GM12874 (cell line): ENCODE data around the gene SPCS2.

ENCODE experiments used
- TF ChIP-seq, protein P1 (sequence below): IDR thresholded peaks from 2 replicates; pipeline ENCODE4 v1.5.1; 2011; ENCODE audit warnings: low read depth, mild to moderate bottlenecking, control low read depth, low read length, moderate library complexity; ENCODE audit not compliant: insufficient read depth

SPCS2 gene

DNA sequence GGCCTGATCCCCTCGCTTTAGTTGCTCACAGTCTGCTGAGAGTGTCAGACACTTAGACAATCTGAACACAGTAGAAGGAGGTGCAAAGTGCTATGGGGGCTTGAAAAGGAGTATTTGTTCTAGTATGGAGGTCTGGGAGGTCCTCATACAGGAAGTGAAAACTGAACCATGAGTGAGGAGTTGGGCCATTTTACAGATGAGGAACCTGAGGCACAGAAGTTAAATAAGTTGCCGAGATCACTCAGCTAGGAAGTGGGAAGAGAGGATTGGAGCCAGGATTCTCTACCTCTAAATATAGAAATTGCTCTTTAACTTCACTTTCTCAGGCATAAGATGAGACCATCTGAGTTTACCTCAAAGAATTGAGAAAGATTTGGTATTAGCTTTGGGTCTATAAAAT lies 35.7 kb downstream of the SPCS2 start:
- TF ChIP-seq, protein P1, sequence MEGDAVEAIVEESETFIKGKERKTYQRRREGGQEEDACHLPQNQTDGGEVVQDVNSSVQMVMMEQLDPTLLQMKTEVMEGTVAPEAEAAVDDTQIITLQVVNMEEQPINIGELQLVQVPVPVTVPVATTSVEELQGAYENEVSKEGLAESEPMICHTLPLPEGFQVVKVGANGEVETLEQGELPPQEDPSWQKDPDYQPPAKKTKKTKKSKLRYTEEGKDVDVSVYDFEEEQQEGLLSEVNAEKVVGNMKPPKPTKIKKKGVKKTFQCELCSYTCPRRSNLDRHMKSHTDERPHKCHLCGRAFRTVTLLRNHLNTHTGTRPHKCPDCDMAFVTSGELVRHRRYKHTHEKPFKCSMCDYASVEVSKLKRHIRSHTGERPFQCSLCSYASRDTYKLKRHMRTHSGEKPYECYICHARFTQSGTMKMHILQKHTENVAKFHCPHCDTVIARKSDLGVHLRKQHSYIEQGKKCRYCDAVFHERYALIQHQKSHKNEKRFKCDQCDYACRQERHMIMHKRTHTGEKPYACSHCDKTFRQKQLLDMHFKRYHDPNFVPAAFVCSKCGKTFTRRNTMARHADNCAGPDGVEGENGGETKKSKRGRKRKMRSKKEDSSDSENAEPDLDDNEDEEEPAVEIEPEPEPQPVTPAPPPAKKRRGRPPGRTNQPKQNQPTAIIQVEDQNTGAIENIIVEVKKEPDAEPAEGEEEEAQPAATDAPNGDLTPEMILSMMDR: no peak

DNA sequence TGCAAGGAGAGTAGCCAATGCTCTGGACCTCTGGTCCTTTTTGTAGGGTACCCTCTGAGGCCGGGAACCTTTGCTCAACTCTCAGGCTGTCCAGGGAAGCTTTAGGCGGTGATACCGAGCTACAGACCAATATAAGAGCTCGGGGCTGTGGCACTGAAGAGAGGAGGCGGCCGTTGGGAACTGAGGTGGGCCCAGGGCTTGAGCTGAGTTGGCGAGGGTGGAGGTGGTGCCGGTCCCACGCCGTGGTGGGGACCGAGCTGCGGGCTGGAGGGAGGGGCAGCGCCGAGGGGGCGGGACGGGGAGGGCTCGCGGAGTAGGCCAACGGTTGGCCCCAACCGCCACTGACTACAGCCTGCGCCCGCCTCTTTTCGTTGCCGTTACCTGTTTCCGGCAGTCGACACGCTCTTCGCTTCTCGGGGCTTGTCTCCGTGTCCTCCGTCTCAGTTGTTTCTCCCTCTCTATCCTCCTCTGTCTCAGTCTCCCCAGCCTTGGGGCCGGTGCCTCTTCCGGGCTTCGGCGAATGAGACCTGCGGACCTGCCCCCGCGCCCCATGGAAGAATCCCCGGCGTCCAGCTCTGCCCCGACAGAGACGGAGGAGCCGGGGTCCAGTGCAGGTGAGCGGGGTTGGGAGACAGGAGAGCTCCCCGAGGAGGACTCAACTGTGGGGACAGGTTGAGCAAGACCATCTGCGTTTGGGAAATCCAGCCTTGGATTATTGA lies 39.6 kb downstream of the SPCS2 start, which contains the start of gene NEU3:
NEU3 (plus strand) TSS at position 393 of the 719 bp plus-strand sequence; CDS start at position 521, 128 bp downstream.
- TF ChIP-seq, protein P1: no peak

DNA sequence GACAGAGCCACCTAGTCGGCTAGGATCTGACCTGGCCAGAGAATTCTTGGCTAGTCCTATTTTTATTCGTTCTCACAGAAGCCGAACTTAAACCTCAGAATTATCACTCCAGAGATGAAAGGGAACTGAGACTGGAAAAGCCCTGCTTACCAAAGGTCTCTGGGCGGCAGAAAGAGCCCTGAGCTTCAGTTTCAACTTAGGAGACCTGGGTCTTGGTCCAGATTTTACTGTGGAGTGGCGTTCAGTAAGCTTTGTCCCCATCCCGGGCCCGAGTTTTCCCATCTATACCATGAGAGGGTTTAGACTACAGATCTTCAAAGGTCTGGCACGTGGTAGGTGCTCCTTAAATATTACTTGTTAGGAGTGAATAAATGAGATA lies 40.2 kb downstream of the SPCS2 start:
- TF ChIP-seq, protein P1: no peak

DNA sequence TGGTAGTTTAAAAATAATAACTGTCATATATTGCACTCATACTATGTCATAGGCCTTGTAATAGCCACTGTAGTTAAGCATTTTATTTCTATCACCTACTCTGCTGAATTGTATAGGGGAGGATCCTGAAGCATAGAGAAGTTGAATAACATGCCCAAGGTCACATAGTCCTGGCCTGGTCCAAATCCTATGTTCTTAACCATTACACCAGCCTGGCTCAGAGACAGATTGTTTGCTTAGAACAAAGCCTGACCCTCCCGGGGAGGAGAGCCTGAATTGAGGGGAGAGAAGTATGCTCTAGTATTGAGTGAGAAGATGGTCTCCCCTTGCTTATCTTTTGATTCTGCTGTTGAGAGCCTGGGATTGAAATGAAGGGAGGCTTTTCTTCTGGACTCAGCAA lies 41.9 kb downstream of the SPCS2 start:
- TF ChIP-seq, protein P1: no peak

DNA sequence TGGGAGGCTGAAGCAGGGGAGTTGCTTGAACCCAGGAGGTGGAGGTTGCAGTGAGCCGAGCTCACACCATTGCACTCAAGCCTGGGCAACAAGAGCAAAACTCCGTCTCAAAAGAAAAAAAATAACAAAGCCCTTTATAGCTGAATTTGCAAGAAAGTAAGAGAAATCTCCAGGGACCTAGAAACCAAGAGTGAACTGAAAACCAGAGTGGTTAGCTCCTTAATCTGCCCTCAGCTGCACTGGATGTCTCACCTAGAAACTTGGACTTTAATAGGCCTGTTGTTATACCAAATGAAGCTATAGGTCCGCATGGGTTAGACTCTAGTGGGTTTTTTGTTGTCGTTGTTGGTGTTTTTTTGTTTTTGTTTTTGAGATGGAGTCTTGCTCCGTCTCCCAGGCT lies 43.8 kb downstream of the SPCS2 start:
- TF ChIP-seq, protein P1: no peak

DNA sequence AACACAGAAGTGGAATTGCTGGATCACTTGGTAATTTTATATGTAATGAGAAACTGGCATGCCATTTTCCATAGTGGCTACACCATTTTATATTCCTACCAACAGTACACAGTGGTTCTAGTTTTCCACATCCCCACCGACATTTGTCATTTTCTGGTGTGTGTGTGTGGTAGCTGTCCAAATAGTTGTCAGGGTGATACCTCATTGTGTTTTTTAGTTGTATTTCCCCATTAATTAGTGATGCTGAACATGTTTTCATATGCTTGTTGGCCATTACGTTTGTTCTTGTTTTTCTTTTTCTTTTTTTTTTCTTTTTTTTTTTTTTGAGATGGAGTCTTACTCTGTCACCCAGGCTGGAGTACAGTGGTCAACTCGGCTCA lies 51.9 kb downstream of the SPCS2 start:
- TF ChIP-seq, protein P1: no peak

DNA sequence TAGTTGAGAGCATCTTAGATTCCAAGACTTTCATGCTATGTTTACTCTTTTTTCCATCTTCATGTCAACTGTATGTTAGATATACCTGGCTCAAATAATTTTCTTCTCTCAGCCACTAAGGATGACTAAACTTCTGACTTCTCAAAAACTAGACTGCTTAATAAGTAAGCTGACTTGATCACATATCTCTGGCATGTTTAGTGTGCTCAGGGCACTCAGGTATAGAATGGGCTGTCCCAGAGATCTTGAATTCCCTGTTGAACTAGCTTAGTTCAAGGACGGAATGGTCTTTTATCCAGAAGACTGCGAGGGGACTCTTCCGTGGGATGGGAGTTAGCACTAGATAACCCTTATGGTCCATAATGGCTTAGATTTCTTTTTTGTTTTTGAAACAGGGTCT lies 52.6 kb downstream of the SPCS2 start:
- TF ChIP-seq, protein P1: no peak
